Spinal cord (tissue), 10 donors: Measurements from ENCODE around the gene KLHDC3. TPM values are rescaled to one million over a fixed set of nuclear protein-coding genes. Genes with fewer than 3 reads are reported as not detected.

Source experiments
- DNase-seq, 6 donors: peaks; one replicate each; pipeline versions ENCODE4 v3.0.0 to v3.0.0-alpha.2; 2013 to 2015; ENCODE audit warnings: low spot score in 6 of 6, low read depth in 4 of 6
- H3K27ac ChIP-seq: one replicate; pipeline ENCODE4 v1.5.1; 2013; ENCODE audit warnings: low read depth, low read length, control low read depth
- H3K27me3 ChIP-seq: one replicate; pipeline ENCODE4 v1.6.1; 2013; ENCODE audit warnings: low read length; ENCODE audit not compliant: control insufficient read depth, insufficient read depth
- H3K36me3 ChIP-seq: one replicate; pipeline ENCODE4 v1.6.1; 2013; ENCODE audit warnings: low read length; ENCODE audit not compliant: control insufficient read depth, insufficient read depth
- H3K4me1 ChIP-seq: one replicate; pipeline ENCODE4 v1.6.1; 2013; ENCODE audit warnings: low read length; ENCODE audit not compliant: control insufficient read depth, insufficient read depth
- H3K4me3 ChIP-seq: one replicate; pipeline ENCODE4 v1.5.1; 2013; ENCODE audit warnings: low read depth, low read length, control low read depth
- H3K9me3 ChIP-seq: one replicate; pipeline ENCODE4 v1.6.1; 2013; ENCODE audit warnings: low read length; ENCODE audit not compliant: control insufficient read depth, insufficient read depth
- WGBS: methylation state at CpG from one replicate; pipeline ENCODE4 v1.1.5; 2013; ENCODE audit warnings: missing lambda C conversion rate; ENCODE audit not compliant: insufficient coverage; 5-methylcytosine and 5-hydroxymethylcytosine counted together
- polyA plus RNA-seq, 2 donors: library from polyadenylated mRNA; unstranded; fragments of 120-200 nt; gene quantifications; one replicate each; pipeline ENCODE4 v1.2.1, GENCODE V29; 2013; ENCODE audit not compliant: insufficient read length in 2 of 2
- total RNA-seq, 2 donors: library from RNA; depleted of rRNA in 1 of 2; stranded (reverse); fragments of 120-200 nt in 1 of 2; fragments of >200 nt in 1 of 2; gene quantifications; one replicate each; pipeline versions ENCODE4 v1.2.3 to v1.2.4, GENCODE V29; 2013 to 2014
- donor health status: healthy.

KLHDC3 gene
- total and polyA plus RNA-seq, 4 donors: 106 to 136 (median 127) TPM

DNA sequence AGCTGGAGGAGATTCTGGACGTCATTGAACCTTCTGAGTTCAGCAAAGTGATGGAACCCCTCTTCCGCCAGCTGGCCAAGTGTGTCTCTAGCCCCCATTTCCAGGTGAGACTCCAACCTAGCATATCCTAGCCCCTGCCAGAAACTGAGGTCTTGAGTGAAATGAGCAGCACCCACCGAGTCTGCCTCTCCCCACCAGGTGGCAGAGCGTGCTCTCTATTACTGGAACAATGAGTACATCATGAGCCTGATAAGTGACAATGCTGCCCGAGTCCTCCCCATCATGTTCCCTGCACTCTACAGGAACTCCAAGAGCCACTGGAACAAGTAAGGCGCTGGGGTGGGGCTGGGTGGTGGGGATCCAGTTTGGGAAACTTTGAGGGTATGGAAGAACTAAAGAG, 4.9 kb upstream of the KLHDC3 start:
- 62% methylated on average over 5 of the region's 6 CpGs for WGBS
- H3K9me3 ChIP-seq: no peaks in the 10 kb centered on the region
- peaks cover 23% of the 10 kb centered on the region for H3K4me1 ChIP-seq
- DNase-seq: peak in 2 of 6 donors; percentile 43 to 71
- H3K27ac ChIP-seq: no peak overlapping the region
- H3K36me3 ChIP-seq: peaks cover 74% of the 10 kb centered on the region
- no peaks in the 10 kb centered on the region for H3K27me3 ChIP-seq
- H3K4me3 ChIP-seq: no peak overlapping the region

DNA sequence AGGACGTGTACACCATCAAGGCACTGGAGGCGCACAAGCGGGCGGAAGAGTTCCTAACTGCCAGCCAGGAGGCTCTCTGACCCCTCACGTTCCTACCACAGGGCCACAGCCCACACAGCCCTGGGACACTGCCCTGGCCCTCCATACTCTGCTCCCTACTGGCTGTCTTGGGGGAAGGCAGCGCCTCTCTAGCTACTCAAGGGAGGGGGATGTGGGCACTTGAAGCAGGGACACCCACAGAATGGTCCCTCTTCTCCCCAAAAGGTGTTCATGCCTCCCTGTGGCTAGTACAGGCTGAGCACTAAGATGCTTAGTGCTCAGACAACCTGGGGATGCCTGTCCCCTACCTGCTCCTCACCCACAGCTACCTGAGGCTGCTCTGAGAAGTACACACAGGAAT, 2.8 kb upstream of the KLHDC3 start:
- 82% methylated on average over 5 of the region's 6 CpGs for WGBS
- Histone ChIP-seq H3K36me3 (peaks cover 64% of the 10 kb centered on the region), H3K4me1 (peaks cover 41% of the 10 kb centered on the region), H3K4me3 (no peak overlapping the region), H3K9me3 (no peaks in the 10 kb centered on the region), H3K27me3 (no peaks in the 10 kb centered on the region), H3K27ac (no peak overlapping the region)
- no peak for DNase-seq

DNA sequence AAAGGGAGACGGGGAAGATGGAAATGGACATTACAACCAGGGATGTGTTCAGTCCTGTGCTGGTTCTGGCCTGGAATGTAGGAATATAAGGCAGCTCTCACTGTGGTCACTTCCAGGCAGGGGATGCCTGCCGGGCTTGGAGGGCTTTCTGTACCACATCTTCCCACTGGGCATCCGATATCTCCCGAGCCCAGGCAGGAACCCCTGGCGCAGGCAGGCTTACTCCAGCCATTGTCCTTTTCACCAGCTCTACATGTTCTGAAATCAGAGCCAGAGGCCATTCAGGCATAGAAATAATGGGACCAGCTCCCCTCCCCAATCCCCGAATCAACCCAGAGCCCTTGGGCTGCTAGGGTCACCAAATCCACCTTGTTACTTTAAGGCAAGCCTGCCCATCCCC, 1.7 kb upstream of the KLHDC3 start:
- no peak overlapping the region for H3K27ac ChIP-seq
- peaks cover 51% of the 10 kb centered on the region for H3K4me1 ChIP-seq
- WGBS: 85% methylated on average over 5 of the region's 6 CpGs
- peaks cover 60% of the 10 kb centered on the region for H3K36me3 ChIP-seq
- no peaks in the 10 kb centered on the region for H3K9me3 ChIP-seq
- H3K4me3 ChIP-seq: no peak overlapping the region
- H3K27me3 ChIP-seq: no peaks in the 10 kb centered on the region
- DNase-seq: no peak

DNA sequence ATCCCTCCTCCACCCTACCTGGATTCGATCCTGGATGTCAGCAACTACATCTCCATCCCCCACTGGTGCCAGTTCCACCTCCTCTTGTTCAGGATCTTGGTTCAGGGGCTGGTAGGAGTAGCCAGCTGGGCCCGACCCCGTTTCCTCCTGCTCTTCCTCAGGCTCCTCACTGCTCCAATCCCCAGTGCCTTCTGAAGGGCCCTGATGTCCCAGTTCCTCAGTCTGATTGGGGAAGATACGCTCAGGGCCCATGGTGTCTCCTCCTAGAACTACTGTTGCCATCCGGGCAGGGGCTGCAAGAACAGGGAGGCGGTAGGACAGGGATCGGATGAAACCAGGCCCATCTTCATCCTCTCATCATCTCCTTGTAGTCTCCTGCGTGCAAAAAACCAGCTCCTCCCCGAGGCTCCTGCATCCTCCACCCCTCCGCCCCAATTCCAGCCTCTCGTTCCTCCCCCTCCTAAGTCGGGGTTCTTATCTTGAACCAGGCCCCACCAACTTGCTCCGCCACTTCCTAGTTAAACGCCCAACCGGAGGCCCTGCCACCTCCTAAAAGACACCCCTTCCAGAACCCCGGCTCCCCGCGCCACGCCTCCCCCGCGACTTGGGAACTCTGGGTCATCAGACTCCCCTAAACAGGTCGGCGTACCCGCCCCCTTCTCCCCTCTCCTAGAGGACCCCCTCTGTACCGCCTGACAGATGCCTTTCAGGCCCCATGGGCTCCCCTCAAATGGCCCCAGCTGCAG, 779 bp upstream of the KLHDC3 start:
- peaks cover 51% of the 10 kb centered on the region for H3K4me1 ChIP-seq
- no peaks in the 10 kb centered on the region for H3K27me3 ChIP-seq
- H3K36me3 ChIP-seq: peaks cover 60% of the 10 kb centered on the region
- no peaks in the 10 kb centered on the region for H3K9me3 ChIP-seq
- peak in 1 of 6 donors; percentile 4 for DNase-seq
- 4% methylated on average over 25 of the region's 25 CpGs for WGBS
- H3K27ac ChIP-seq: peak overlapping the region; percentile 67
- H3K4me3 ChIP-seq: peak overlapping the region; percentile 76

DNA sequence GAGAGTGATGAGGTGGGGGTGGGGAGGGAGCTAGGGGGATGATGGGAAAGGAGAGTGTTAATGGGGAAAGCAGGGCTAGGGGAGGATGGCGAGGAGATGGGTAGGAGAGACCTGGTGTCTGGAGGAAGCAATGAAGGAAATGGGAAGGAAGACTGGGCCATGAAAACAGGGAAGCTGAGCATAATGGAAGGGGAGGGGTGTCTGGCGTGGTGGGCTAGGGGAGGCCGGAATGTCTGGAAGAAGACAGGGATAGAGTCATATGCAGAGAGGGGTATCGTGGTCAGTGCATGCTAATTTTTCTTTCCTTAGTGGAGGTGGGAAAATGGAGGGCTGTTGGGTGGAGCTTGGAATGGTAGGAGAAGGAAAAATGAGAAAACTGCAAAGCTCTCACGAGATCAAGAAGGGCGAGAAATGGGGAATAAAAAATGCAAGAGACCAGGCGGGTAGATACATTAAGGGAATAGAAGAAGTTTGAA, 423 bp downstream of the KLHDC3 start:
- WGBS: 2% methylated on average over 7 of the region's 7 CpGs
- H3K9me3 ChIP-seq: no peaks in the 10 kb centered on the region
- H3K27ac ChIP-seq: peak overlapping the region; percentile 81
- H3K36me3 ChIP-seq: peaks cover 59% of the 10 kb centered on the region
- H3K27me3 ChIP-seq: no peaks in the 10 kb centered on the region
- peak in 1 of 6 donors; percentile 15 for DNase-seq
- peaks cover 51% of the 10 kb centered on the region for H3K4me1 ChIP-seq
- peak overlapping the region; percentile 76 for H3K4me3 ChIP-seq

DNA sequence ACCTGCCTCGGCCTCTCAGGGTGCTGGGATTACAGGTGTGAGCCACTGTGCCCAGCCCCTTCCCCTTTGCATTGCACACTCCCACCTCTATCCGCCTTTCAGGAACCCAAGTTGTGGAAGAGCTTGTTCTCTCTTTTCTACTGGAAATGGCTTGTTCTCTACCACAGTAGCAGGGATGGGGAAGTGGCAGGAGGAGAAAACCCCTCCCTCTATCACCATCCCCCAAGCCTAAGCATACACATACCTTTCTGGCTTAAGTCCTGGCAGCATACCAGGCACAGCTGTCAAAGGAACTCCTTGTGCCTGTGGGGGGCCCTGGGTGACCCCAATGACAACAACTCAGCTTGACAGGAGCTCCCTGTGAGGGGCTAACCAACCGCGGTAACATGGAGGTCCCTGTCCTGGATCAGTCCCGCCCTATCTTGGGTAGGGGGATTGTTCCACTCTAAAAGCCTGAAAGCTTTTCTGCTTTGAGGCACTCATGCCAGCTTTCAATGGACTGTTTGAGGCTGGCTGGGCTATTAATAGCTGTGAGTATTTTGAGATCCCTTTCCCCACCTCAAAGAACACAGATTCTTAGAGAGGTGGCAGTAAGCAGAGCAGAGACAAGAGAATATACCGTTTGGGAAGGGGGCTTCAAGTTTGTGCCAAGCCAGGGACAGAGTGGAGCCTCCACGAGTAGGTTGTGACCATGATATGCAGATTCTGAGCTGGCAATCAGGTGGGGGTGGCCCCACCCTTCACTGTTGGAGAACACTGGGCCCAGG, 2.3 kb downstream of the KLHDC3 start:
- Histone ChIP-seq H3K9me3 (no peaks in the 10 kb centered on the region), H3K4me1 (peaks cover 61% of the 10 kb centered on the region), H3K27me3 (no peaks in the 10 kb centered on the region), H3K4me3 (no peak overlapping the region), H3K27ac (no peak overlapping the region), H3K36me3 (peaks cover 54% of the 10 kb centered on the region)
- DNase-seq: no peak
- 80% methylated on average over 6 of the region's 7 CpGs for WGBS

DNA sequence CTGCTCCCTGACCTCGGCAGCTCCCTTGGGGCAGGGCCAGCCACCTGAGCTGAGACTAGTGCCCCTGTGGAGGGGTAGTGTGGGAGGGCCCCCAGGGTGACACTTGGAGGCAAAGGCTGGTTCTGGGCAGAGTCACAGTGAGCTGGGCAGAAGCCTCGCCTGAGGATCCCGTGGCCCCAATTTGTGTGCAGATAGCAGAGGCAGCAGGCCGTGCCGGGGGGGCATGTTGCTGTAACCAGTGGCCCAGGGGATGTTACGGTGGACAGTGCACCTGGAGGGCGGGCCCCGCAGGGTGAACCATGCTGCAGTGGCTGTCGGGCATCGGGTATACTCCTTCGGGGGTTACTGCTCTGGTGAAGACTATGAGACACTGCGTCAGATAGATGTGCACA, 2.9 kb downstream of the KLHDC3 start:
- H3K27ac ChIP-seq: no peak overlapping the region
- WGBS: 90% methylated on average over 12 of the region's 12 CpGs
- DNase-seq: no peak
- peaks cover 48% of the 10 kb centered on the region for H3K36me3 ChIP-seq
- peaks cover 57% of the 10 kb centered on the region for H3K4me1 ChIP-seq
- no peaks in the 10 kb centered on the region for H3K9me3 ChIP-seq
- no peak overlapping the region for H3K4me3 ChIP-seq
- H3K27me3 ChIP-seq: no peaks in the 10 kb centered on the region

DNA sequence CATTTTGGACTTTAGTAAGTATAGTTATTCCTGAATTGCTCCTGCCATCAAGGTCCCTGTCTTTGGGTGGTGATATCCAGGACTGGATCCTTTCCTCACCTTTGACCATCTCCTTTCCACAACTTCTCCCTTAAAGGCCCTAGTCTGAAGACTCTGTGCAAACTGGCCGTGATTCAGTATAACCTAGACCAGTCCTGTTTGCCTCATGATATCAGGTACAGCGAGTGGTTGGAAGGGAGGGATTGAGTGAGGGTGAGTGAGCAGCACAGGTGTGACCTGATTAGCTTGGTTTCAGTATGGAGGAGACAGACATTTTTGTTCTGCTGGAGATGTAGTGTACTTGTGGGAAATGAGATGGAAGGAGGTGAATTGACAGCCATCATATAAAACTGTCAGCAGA, 5.1 kb downstream of the KLHDC3 start:
- Histone ChIP-seq H3K27ac (no peak overlapping the region), H3K36me3 (peaks cover 51% of the 10 kb centered on the region), H3K27me3 (no peaks in the 10 kb centered on the region), H3K9me3 (no peaks in the 10 kb centered on the region), H3K4me1 (peaks cover 51% of the 10 kb centered on the region), H3K4me3 (no peak overlapping the region)
- no peak for DNase-seq
- 96% methylated on average over 2 of the region's 2 CpGs for WGBS

DNA sequence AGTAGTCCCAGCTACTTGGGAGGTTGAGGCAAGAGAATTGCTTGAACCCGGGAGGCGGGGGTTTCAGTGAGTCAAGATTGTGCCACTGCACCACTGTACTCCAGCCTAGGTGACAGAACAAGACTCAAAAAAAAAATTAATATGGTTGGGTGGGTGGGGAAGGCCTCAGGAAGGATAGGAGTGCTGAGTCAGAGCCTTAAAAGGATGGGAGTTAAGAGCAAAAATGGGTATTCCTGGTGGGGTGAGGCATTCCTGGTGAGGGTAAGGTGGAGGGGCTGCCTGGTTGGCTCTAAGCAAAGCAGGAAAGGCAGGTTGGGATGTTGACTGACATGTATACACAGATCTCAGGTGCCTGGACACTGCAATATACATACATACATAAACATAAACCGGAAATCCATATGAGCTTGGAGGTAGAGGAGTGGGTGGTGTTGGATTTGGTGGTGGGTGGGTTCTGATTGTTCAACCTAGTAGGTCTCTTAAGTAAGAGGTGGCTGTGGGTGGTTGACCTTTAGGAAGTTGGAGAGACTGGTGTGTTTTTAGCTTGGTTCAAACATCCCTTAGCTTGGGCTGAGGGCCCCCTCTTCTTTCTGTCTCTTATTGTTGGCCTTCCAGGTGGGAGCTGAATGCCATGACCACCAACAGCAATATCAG, 6.1 kb downstream of the KLHDC3 start:
- no peaks in the 10 kb centered on the region for H3K27me3 ChIP-seq
- DNase-seq: no peak
- no peaks in the 10 kb centered on the region for H3K9me3 ChIP-seq
- peaks cover 59% of the 10 kb centered on the region for H3K36me3 ChIP-seq
- H3K27ac ChIP-seq: no peak overlapping the region
- H3K4me1 ChIP-seq: peaks cover 43% of the 10 kb centered on the region
- H3K4me3 ChIP-seq: no peak overlapping the region
- WGBS: 93% methylated on average over 2 of the region's 3 CpGs
